HG03432 (cell line): Measurements from ENCODE around the gene LSP1.

Source experiments
- ATAC-seq: cut with Tn5 transposase; IDR thresholded peaks from one replicate; pipeline ENCODE4 v1.9.1; 2021; ENCODE audit warnings: mild to moderate bottlenecking, moderate library complexity; ENCODE audit not compliant: unreplicated experiment

LSP1 gene

GRCh38 chr11:1847006-1847735, 5.7 kb upstream of the LSP1 start:
- no peak for ATAC-seq

- ATAC-seq = no peak
These were observed 4.8 kb upstream of the LSP1 start for GRCh38 chr11:1847926-1848639.

DNA sequence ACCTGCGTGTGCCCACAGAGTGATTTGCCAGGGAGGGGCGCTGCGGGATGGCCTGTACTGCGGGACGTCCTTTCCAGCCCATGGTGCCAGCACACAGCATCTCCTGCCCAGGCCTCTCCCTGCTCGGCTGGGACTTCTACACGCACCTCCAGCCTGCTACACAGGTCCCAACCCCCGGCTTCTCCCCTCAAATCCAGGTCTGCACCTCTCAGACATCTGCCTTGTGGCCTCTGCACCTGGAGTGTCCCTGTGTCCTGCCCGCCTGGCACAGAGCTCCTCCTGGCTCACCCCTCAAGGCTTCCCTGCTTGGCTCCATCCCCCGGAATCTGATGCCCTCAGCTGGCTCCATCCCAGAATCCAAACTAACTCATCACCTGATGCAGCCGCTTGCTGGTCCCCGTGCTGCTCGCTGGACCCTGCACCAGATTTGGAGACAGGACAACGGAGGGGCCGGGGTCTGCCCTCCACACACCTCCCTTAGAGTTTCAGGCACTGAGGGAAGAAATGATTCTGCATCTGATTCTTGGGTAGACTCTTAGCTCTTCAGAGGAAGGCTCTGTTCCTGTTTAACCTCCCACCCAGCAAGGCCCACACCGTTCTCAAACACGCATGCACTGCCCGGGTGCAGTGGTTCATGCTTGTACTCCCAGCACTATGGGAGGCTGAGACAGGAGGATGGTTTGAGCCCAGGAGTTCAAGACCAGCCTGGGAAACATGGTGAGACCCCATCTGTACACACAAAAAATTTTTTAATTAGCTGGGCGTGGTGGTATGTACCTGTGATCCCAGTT, 4.0 kb upstream of the LSP1 start:
- ATAC-seq = no peak

DNA sequence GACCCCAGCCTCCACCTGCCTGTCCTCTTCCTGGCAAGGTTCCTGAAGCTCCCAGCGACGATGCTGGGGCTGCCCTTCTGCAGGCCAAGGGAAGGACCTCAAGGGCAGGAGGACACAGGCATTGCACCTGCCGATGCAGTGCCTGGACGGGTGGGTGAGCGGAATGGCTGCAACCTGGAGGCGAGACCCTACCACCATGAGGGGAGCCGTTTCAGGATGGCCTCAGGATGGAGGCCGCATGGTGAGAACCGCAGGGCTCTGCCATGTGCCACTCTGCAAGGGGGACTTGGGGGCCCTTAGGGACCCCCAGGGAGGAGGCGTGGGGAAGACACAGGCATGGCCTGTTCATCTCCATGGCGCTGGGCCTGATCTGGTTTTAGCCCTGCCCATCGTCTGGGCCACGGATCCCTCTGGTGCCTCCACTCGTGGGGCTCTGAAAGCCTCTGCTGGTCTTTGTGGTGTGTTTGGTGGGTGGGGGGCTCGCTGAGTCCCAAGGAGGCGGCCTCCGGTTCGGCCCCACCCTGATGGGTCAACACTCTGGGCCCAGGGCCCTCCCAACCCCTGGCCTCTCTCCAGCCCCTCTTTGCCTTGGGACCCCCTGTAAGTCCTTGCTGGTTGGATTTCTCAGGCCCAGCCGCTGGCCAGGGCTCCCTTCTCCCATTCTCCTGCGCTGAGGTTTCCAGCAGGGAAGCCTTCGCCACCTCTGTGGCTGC, 1.3 kb upstream of the LSP1 start:
- ATAC-seq = no peak

- ATAC-seq = no peak
These were observed 510 bp upstream of the LSP1 start for GRCh38 chr11:1852271-1852876.

- ATAC-seq = no peak
These were observed 670 bp downstream of the LSP1 start for GRCh38 chr11:1853376-1854131.

GRCh38 chr11:1854132-1854948, 1.5 kb downstream of the LSP1 start:
- peak; percentile 39 for ATAC-seq

GRCh38 chr11:1854949-1855885, 2.3 kb downstream of the LSP1 start:
- peak; percentile 42 for ATAC-seq

DNA sequence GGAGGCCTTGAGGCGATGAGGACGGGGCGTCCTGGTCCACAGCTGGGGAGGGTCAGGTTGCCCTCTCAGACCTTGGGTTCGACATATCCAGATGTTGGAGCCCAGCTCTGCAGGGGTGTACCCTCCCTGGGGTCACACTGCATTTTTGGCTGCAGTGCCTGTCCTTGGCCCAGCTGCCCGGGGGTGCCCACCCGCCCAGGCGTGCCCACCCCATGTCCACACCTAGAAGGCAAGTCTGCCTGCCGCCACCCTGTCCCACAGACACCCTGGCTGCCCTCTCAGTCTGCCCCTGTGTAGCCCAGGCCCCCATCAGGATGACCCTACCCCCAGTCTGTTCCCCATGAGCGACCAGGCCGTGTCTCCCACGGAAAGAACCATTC, 3.0 kb downstream of the LSP1 start:
- no peak for ATAC-seq

- no peak for ATAC-seq
These were observed 3.6 kb downstream of the LSP1 start for GRCh38 chr11:1856306-1857005.

DNA sequence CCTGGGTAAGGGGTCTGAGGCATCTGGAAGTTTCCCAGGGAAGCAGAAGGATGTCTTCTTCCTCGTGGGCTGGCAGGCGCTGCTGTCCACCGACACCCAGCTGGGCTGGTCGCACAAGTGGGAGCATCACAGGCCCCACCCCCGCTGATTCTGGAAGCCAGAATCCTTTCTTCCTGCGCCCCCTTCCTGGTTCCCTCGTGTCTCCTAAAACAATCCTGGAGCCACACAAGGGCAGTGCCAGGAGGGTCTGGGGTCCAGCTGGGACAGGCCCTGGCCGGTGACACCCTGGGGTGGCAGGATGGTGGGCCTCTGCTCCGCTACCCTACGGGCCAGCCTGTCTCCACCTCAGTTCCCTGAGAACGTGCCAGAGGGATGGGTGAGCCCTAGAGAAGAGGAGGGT, 4.2 kb downstream of the LSP1 start:
- ATAC-seq = no peak

GRCh38 chr11:1858154-1858553, 5.3 kb downstream of the LSP1 start:
- no peak for ATAC-seq

- ATAC-seq = no peak
These were observed 5.7 kb downstream of the LSP1 start for GRCh38 chr11:1858576-1858975.

GRCh38 chr11:1859004-1859403, 6.1 kb downstream of the LSP1 start:
- no peak for ATAC-seq

DNA sequence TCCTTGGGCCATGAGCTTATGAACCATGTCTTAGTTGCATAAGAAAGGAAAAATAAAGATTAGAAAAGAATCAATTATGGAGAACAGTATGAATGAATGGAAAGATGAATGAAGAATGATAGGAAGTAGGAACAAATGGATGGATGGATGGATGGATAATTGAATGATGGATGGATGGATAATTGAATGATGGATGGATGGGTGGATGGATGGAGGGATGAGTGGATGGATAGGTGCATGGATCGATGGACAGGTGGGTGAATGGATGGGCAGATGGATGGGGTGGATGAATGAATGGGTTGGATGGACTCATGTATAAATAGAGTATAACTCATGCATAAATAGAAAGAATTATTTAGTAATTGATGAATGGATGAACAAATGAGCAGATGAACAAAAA, 7.2 kb downstream of the LSP1 start:
- ATAC-seq = no peak

DNA sequence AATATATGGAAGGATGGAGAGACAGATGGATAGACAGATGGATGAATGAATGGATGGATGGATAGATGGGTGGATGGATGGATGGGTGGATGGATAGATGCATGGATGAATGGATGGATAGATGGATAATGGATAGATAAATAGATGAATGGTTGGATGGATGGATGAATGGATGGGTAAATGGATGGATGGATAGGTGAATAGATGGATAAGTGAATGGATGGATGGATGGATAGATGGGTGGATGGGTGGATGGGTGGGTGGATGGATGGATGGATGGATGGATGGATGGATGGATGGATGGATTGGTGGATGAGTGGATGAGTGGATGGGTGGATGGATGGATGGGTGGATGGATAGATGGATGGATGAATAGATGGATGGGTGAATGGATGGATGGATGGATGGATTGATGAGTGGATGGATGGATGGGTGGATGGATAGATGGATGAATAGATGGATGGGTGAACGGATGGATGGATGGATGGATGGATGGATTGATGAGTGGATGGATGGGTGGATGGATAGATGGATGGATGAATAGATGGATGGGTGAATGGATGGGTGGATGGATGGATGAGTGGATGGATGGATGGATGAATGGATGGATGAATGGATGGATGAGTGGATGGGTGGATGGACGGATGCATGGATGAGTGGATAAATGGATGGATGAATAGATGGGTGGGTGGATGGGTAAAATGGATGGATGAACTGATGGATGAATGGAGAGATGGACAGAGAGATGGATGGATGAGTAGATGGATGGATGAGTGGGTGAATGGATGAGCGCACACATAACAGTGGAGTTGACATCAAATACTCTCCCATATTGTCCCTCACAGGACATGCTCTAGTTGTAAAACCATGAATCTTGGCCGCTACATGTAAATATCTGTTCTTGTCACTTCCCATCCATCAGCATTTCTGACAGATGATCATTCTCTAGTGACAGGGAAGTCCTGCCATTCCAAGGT, 8.8 kb downstream of the LSP1 start:
- ATAC-seq = no peak
